ENCODE measurements around the gene ABHD11.

DNA sequence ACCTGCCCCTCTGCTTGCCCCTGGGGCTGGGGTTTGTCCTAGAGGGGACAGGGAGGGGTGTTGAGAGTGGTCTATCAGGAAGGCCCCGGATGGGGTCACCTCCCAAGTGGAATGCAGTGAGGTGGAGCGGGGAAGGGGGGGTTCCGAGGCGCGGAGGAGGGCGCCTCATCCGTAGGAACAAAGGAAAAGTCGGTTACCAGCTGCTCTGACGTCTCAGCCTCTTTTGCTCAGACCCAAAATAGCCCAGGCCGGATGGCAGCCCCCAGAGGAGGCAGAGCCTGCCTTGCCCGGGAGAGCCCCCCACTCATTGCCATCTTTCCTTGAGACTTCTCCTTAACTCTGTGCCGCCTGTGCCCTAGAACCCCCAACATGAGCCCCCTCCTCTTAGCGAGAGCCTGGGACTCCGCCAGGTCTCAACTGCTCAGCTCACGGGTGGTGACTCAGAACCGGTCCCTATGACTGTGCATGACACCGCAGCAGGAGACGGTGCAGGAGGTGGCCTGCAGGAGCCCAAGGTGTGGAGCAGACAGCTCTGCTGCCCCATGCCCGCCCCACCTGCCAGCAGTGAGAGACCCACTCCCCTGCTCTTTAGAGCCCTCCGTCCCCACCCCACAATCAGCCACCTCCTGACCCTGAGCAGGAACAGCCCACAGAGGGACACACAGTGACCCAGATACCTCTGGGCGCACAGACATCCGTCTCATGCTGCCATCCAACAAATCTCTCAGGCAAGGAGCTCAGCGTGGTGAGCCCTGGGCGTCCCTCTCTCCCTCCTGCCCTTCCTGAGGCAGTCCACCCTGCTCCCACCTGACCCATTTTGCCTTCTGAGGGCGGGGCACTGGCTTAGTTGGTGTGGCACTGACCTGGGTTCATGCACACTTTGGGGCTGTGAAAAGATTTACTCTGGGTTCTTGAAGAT, 32.2 kb downstream of the ABHD11 start:
- TF ChIP-seq, protein P1, sequence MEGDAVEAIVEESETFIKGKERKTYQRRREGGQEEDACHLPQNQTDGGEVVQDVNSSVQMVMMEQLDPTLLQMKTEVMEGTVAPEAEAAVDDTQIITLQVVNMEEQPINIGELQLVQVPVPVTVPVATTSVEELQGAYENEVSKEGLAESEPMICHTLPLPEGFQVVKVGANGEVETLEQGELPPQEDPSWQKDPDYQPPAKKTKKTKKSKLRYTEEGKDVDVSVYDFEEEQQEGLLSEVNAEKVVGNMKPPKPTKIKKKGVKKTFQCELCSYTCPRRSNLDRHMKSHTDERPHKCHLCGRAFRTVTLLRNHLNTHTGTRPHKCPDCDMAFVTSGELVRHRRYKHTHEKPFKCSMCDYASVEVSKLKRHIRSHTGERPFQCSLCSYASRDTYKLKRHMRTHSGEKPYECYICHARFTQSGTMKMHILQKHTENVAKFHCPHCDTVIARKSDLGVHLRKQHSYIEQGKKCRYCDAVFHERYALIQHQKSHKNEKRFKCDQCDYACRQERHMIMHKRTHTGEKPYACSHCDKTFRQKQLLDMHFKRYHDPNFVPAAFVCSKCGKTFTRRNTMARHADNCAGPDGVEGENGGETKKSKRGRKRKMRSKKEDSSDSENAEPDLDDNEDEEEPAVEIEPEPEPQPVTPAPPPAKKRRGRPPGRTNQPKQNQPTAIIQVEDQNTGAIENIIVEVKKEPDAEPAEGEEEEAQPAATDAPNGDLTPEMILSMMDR (optimal IDR thresholded peaks at IDR 0.05 in 1 of 3, IDR thresholded peaks at IDR 0.05 in 1 of 3, conservative IDR thresholded peaks at IDR 0.05 in 1 of 3; ENCODE audit: extremely low read depth in 1 of 3, insufficient read depth in 2 of 3, low read length in 3 of 3) = no peak
- no peak for TF ChIP-seq EZH2 (IDR thresholded peaks at IDR 0.05; ENCODE audit: low read length)
